GM21360 (cell line): ENCODE results near the gene LGR4.
A peak's percentile ranks its signal among the peaks of the same experiment; 100 is the strongest.

Source experiments
- ATAC-seq: cut with Tn5 transposase; IDR thresholded peaks from one replicate; pipeline ENCODE4 v1.9.1; 2021; ENCODE audit warnings: mild to moderate bottlenecking, moderate library complexity; ENCODE audit not compliant: unreplicated experiment

The LGR4 gene

DNA sequence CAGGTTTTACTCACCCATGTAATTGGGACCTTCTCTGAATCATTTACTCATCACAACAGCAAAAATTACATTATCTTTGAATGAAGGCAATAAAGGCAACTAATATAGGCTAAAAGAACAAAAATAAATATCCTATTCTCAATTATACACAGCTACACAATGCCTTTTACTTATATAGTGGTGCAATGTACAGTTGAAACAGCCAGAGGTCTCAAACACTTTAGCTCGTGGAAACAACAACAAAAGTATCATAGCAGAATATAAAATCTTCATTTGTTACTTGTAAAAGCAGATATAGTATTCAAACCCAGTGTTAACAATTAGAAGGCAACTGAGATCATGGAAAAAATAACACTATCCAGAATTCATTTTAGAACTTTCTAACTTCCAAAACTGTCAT, 88.9 kb downstream of the LGR4 start:
- ATAC-seq = no peak

DNA sequence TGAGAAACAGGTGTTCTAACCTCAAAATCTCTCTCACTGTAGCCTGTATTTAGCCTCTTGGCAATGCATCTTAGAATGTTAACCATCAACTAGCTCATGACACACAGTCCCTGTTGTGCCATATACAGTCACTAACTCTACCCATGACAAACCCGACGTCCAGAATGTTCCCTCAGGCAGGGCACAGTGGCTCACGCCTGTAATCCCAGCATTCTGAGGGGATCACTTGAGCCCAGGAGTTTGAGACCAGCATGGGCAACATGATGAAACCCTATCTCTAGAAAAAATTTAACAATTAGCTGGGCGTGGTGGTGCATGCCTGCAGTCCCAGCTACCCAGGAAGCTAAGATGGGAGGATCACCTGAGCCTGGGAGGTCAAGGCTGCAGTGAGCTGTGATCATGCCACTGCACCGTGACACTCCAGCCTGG, 91.3 kb downstream of the LGR4 start:
- ATAC-seq = no peak

DNA sequence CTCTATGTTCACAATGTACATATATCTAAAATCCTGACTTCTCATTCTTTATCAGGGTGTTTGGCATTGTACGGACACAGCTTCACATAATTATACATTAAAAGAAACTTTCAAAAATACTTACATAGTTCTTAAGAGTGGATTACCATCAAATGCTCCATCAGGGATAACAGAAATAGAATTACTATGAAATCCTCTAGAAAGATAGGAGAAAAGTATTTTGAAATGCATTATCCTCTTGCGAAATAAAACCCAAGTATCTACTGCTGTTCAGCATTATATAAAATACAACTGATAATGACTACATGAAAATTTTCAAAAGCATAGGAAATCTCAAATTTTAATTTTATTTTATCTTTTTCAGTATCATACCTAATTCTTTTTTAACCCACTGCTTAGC, 91.8 kb downstream of the LGR4 start:
- ATAC-seq = no peak

DNA sequence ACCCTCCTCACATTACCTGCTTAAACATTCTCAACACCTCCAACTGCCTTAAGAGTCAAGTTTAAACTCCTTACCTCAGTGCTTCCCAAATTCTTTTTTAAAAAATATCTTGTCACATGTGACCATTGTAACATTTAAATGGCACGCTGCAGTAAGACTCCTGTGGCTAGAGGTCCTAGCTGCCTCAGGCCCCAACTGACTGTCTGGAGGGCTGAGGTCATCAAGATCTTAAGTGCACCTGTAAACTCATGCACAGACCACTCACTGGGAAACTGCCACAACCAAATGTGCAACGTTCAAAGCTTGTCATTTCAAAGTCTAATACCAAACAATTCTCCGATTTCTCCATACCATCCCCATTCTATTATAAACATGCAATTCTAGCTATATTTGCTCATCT, 93.1 kb downstream of the LGR4 start:
- ATAC-seq = no peak

DNA sequence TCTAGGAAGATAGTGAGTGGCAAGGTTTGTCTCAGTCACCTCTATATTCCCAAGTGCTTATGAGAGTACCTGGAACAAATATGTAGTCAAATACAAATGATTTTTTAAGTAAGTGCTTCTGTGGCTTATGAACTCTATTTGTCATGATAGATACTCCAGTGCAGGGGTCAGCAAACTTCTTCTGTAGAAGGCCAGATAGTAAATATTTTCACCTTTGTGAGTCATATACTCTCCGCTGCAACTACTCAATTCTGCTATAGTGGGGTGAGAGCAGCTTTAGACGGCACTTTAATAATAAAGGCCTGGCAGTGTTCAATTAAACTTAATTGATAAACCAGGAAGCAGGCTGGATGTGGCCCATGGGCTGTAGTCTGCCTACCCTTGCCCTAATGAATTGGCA, 97.2 kb downstream of the LGR4 start:
- ATAC-seq = no peak

DNA sequence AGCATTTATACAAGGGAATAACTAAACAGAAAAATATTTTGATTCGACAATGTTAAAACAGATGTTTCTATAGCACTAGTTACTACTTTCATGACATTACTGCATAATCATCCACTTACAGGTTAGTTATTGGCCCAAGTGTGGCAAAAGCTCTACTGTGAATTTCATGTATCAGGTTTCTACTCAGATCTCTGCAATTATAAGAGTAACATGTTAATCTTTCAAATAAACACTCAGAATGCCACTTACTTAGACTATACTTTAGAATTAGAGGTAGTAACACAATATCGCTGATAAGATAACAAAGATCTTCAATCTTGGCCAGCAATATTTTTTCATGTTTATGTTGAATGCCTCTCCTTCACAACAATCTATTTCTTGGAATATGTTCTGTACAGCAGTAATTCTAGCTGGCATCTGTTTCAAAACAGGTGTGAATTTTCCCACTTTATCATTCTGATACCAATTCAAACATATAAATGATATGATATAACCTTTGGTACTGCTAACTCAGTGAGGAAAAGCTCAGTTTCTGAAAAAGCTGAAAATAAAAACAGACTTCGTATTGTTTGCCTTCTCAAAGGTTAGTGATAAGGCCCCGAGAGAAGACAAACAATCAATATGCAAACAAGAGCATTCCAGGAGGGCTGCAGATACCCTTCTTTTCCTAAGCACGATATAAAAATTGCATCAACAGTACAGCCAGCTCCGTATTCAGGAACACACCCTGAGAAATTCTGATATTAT, 98.6 kb downstream of the LGR4 start:
- ATAC-seq = no peak

DNA sequence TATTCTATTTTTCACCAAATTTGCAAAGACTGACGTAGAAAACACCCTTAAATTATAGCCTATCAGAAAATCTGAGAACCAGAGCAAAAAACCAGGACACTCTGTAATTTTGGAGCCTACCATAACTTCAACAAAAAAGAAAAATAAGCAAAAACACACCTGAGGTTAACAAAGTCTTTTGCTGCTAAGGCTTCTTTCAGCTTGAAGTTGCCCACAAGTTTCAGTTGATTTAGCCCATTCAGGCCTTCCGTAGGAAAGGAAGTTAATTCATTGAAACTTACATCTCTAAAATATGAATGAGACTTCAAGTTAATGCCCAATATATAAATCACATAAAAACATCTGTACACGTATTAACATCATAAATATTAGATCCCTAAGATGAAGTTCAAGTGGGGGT, 99.2 kb downstream of the LGR4 start:
- ATAC-seq = no peak

DNA sequence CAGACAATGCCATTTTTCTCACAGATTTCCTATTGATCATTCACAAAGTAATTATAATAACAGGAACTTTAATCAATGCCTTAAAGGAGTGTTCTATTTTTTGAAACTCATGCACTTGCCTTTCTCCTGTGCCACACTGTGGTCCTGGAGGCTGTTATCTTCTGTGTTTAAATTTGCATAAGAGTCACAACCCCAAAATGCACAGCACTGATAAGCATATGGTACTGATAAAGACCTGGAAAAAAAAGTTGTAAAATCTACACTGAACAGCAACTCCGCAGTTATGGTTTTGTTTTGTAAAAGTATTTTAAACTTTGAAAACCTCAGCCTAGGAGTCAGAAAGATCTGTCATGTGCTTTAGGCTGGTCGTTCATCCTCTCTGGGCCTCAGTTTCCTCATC, 100.4 kb downstream of the LGR4 start:
- ATAC-seq = no peak

DNA sequence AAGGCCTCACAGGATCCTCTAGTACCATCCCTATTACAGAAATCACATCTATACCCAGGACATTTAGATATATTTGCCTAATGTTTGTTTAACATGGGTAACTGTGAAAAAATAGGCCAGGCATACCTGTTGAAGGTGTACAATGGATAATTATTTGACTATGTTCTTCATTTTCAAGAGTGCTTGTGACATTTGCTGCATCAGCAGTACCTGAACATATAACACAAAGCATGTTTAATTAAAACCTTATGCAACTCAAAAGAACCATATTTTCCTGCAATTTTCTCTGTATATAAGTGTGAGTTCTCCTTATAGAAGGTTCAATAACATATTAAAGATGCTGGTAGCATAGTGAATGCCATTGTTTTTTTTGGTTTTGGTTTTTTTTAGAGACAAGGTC, 101.1 kb downstream of the LGR4 start:
- ATAC-seq = no peak

DNA sequence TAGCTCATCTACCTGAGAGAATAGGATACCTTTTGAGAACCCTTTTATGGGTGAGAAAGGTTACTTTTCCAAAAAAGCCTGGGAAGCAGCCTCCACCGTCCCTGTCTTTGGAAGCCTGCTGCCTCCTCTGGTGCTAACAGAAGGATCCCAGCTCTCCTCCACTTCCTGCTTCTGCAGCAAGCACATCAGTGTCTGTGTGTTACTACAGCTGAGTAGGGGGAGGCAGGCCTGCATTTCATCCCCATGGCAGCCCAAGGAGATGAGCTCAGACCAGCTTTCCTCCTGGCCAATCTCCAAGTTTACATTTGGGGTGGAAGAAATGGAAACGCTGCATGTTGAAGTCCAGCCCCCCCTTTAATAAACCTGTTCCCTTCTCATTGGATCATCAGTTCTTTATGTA, 102.2 kb downstream of the LGR4 start:
- no peak for ATAC-seq

DNA sequence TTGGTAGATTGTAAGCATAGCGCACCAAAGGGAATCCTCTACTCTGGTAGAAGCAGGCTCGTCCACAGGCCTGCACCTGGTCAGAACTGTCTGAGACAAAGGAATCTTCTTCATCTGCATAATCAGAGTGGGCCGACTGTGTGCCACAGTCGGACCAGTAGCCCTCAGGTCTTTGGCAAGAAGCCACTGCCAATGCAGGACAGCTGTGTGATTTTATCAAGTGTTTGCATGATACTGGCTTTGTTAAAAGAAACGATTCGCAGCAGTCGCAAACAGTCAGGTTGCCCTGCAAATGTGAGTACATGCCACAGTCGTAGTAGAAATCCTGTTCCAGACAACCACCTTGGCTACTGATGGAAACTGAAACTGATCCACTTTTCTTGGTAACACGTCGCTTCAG, 104.7 kb downstream of the LGR4 start:
- ATAC-seq = no peak

DNA sequence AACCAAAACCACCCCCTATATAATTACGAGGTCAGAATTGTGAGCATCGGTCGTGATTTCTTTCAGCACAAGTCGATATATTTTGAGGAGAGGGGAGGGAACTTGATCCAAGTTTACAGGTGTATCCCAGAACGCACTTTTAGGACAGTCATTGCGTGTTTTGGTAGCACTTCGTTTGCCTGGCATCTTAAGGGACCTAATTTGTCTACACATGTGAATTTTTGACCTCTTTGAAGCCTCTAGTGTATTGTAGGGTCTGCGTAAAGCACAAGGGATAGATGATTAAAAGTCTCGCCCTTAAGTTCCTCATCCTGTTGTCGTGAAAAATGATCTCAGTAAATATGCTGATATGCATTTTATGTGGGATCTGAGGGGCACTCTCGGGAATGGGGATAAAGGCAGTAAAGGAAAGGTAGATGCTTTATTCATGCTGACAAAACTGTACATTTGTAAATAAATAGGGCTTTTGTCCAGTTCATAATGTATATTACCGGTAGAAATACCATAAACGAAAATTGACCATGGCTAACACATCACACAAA, 108.9 kb downstream of the LGR4 start:
- no peak for ATAC-seq

DNA sequence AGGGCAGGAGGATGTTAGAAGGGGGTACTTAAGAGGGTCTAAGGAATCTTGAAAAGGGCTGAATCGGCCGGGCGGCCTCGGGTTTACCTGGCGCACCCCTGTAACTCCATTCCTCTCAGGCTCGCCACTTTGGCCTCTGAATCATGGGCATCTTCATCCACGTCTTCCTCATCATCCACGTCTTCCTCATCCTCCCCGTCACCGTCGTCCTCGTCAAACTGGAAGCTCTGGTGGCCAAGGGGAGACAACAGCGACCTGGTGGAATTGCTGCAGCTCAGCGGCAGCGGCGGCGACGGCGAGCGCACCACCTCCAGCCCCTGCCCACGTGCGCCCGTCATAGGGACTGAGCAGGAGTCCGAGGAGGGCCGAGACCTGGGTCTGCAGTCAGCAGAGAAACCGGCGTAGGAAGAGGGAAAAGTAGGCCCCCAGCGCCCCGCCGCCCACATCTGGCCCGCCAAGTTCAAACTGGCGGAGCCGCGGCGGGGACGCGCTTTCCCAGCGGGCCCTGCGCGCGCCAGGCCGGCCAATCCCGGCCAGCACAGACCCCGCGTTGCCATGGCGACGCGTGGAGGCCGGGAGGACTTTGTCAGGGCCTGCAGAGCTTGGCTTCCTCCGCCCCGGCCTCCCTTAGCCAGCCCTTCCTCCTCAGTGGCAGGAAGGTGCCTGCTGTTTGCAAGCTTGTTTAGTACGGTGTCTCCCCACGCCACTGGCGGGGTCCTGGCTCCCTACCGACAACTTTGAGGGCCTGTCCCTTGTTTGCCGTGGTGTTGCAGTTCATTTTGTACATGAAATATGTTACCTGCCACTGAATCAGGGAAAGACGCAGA, 109.6 kb downstream of the LGR4 start, which contains the start of gene CCDC34:
TSS of gene CCDC34 (minus strand) at position 467 of the 827 bp plus-strand sequence. CDS start at position 446, 21 bp downstream.
- peak; percentile 99 for ATAC-seq

DNA sequence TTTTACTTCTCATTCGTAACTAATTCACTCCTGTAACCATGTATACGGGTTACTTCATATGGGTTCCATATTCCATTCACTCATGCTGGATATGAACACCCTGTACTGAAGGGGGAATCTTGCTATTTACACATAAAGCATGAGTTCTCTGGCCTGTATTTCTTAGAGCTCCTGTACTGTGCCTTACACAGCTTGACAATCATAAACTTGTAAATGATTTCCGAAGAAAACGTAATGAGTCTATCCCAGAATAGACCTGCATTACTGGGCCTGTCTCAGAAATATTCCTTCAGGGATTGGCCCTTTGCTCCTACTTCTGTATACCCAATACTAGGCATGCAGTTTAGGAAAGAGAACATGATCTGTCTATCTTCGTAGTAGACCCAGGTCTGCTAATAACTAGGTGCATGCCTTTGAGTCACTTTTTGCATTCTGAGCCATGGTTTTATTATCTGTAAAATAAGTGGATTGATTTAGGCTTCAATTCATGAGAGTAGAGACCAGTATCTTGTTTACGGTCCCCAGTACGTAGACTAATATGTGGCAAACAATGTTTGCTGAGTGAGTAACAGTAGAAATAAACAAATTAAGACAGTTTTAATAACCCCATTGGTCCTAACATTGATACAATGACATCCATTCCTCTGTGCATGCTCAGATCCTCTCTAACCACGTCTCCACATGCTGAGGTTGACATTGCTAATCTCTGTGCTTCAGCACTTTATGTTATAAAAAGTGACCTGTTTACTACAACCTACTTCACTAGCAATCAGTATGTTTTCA, 110.8 kb downstream of the LGR4 start:
- ATAC-seq = no peak

DNA sequence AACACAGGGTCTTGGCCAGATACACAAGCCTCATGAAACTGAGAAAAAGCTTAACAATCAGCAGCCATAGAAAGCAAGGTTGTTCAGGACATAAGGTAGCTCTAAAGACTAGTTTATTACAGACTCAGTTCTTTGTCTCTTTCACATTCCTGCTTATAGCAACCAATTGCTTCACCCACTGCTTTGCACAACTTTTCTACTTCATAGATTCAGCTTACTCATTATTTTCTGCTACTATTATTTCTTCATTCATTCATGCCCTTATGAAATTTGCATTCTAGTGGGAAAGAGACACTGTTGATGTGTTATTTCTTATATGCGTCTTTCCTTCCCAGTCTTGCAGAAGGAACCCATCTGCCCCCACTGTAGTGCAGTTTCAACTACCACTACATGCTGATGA, 114.3 kb downstream of the LGR4 start:
- ATAC-seq = no peak

DNA sequence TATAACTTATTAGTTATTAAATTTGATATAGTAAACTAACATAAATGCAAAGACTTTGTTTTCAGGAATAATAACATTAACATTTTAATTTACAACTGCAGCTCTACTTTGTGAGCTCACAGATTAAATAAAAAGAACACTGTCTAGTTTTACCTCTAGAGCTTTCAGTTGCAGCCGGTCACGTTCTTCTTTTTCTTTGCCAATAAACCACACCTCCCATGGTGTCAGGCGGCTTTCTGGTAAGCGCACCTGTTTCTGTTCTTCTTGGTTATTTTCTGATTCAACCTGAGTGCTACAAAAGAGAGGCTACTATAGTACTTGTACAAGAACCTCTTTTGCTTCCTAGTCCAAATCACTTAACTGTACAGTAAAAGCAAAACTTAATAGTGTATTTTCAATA, 115.3 kb downstream of the LGR4 start:
- no peak for ATAC-seq

DNA sequence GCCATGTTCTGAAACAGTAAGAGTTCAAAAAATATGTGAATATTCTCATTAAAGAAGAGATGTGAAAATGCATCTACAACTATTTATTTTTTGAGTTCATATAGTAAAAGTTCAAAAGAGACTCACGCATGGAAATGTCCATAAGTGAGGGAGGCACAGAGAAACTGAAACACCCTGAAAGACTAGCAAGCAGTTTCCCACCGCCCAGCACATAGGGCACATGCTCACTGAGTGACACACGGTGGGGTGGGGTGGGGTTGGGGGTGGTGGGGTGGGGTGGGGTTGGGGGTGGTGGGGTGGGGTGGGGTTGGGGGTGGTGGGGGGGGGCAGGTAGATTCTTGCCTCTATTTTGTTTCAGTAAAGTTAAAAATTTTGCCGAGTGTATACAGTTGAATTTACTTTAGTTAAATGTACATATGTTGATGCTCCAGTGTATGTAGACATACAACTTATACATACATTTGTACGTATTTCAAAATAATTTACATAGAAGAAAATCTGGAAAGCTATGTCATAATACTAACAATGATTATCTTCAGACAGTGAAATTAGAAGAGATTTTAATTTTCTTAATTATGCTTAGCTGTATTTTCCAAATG, 115.9 kb downstream of the LGR4 start:
- no peak for ATAC-seq

DNA sequence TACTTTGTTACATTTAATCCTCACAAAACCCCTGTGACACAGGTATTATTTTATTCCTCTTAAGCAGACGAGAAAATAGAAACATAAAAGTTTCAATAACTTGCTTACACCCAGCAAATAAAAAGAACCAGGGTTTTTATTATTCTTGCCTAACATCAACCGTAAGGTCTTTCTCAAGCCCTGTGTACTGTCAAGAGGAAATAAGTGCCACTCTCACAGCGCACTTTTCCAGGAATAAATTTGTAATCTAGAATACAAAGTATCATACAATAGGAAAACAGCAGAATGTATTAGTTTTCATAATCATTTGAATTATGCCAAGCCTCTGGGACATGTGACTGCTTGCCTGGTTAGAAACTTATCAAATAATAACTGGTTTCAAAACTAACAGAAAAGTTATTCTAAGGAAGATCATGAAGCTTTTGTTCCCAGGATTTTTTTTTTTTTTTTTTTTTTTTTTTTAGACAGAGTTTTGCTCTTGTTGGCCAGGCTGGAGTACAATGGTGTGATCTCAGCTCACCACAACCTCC, 117.0 kb downstream of the LGR4 start:
- no peak for ATAC-seq

DNA sequence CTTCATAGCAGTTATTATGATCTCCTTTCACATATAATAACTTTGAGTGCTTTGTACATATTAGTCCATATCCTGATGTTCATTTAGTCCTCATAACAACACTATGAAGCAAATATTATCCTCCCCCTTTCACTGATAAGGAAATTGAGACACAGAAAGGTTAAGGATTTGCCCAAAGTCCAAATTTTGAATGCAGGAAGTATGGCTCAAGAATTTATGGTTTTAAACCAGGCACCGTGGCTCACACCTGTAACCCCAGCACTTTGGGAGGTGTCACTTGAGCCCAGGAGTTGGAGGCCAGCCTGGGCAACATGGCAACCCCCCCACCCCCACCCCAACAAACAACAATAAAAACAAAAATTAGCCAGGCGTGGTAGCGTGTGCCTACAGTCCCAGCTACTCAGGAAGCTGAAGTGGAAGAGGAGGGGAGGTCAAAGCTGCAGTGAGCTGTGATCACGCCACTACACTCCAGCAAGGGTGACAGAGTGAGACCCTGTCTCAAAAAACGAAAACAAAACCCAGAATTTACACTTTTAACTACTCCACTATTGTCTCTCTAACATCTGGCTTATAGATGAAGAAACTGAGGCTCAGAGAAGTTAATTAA, 118.1 kb downstream of the LGR4 start:
- ATAC-seq = no peak
